ENCODE results near the gene CPED1. TPM values are rescaled to one million over a fixed set of nuclear protein-coding genes. Genes with fewer than 3 reads are reported as not detected.

Gene CPED1
- total and polyA plus RNA-seq, 3 experiments from 2014 or later: 0.09 to 0.27 TPM; not detected in 1

DNA sequence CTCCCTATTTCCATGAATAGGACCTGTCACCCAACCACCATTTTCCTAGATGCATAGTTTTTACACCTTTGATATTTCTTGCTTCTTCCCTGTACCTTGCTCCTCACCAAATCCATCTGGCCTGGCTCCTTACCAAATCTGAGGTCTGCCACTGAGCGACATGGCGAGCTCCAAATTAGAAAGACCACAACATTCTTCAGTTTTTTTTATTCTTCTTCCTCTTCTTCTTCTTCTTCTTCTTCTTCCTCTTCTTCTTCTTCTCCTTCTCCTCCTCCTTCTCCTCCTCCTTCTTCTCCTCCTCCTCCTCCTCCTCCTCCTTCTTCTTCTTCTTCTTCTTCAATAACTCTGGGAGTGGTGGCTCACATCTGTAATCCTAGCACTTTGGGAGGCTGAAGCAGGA is 7.1 kb downstream of the CPED1 start:
- DNase-seq: no peak
- H3K9me3 Mint-ChIP-seq: no peaks in the 10 kb centered on the region
- H3K27ac ChIP-seq (ENCODE audit: low read depth, low read length): peak overlapping the region; percentile 62
- H3K27me3 Mint-ChIP-seq: peaks cover 16 to 36% of the 10 kb centered on the region in 2 donors
- peaks cover 14 to 20% (median 17%) of the 10 kb centered on the region in 3 donors for H3K4me1 Mint-ChIP-seq
- no peaks in the 10 kb centered on the region for H3K9me3 ChIP-seq (ENCODE audit: low read length)
- H3K4me1 ChIP-seq (ENCODE audit: insufficient read depth, low read length): peaks cover 15% of the 10 kb centered on the region
- CTCF ChIA-PET: interaction anchor here (3.7 kb wide), 1 partner anchor 8 kb away, joined by 20 read pairs; the partner anchor contains the start of gene CPED1
- H3K4me3 ChIP-seq (ENCODE audit: low read length): no peak overlapping the region
- H3K36me3 ChIP-seq (ENCODE audit: insufficient read depth, low read length): no peaks in the 10 kb centered on the region
- H3K36me3 Mint-ChIP-seq: no peaks in the 10 kb centered on the region
- no peak overlapping the region for H3K4me3 Mint-ChIP-seq
- POLR2A ChIA-PET: interaction anchor here (0.7 kb wide), 1 partner anchor 9 kb away, joined by 3 read pairs; no protein-coding TSS in a partner anchor
- peaks cover 6% of the 10 kb centered on the region for H3K27me3 ChIP-seq (ENCODE audit: insufficient read depth, low read length, poor library complexity, severe bottlenecking)
- H3K27ac Mint-ChIP-seq: no peak overlapping the region

DNA sequence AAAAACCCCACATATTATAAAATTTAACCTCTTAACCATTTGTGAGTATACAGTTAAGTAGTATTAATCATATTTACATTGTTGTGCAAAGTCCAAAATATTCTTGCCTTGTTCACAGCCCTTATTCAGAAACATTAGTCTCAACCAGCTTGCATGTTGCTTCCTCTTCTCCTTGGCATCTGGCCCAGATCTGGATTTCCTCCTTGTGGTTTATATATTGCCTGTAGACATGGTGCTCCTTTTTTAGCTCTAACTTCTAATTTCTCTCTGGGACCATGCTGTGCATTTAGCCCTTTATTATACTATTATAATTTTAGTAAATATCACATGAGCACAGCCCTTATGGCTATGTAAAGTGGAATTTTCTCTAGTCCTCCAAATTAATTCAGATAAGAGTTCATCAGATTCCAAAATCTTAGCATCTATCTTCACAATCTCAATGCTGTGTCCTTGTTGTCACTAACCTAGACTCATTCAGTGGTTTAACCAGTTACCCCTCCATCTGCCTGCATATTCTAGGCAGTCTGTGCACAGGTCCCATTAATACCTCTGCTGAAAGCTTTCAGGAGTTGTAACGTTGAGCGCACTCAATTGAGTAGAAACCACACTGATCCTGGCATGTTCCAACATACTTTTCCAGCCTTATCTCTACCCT is 7.9 kb downstream of the CPED1 start:
- H3K4me3 Mint-ChIP-seq: no peak overlapping the region
- CTCF ChIA-PET: interaction anchor here (1.0 to 3.7 kb wide), 2 partner anchors 9 to 91 kb away, joined by 4 to 20 read pairs; partner anchors contain the start of gene CPED1
- Histone ChIP-seq H3K36me3 (ENCODE audit: insufficient read depth, low read length) (no peaks in the 10 kb centered on the region), H3K9me3 (ENCODE audit: low read length) (no peaks in the 10 kb centered on the region), H3K27me3 (ENCODE audit: insufficient read depth, low read length, poor library complexity, severe bottlenecking) (peaks cover 4% of the 10 kb centered on the region), H3K27ac (ENCODE audit: low read depth, low read length) (no peak overlapping the region), H3K4me3 (ENCODE audit: low read length) (no peak overlapping the region), H3K4me1 (ENCODE audit: insufficient read depth, low read length) (peaks cover 15% of the 10 kb centered on the region)
- POLR2A ChIA-PET: no interaction called here
- no peak overlapping the region for H3K27ac Mint-ChIP-seq
- peak in 4 of 5 donors; percentile 12 to 65 (median 54) for DNase-seq
- no peaks in the 10 kb centered on the region for H3K36me3 Mint-ChIP-seq
- no peaks in the 10 kb centered on the region for H3K9me3 Mint-ChIP-seq
- peaks cover 13 to 34% of the 10 kb centered on the region in 2 donors for H3K27me3 Mint-ChIP-seq
- peaks cover 14 to 20% (median 17%) of the 10 kb centered on the region in 3 donors for H3K4me1 Mint-ChIP-seq

GRCh38 chr7:120996988-120997345 is 8.5 kb downstream of the CPED1 start:
- no peak for DNase-seq
- Mint-ChIP-seq H3K9me3 (no peaks in the 10 kb centered on the region), H3K36me3 (no peaks in the 10 kb centered on the region), H3K4me3 (no peak overlapping the region), H3K27me3 (peaks cover 12 to 33% of the 10 kb centered on the region in 2 donors), H3K4me1 (peaks cover 14 to 20% (median 17%) of the 10 kb centered on the region in 3 donors), H3K27ac (no peak overlapping the region)
- ChIA-PET CTCF (interaction anchor here (1.0 to 3.7 kb wide), 2 partner anchors 9 to 90 kb away, joined by 4 to 20 read pairs; partner anchors contain the start of gene CPED1), POLR2A (no interaction called here)
- H3K4me1 ChIP-seq (ENCODE audit: insufficient read depth, low read length): peaks cover 15% of the 10 kb centered on the region
- no peaks in the 10 kb centered on the region for H3K9me3 ChIP-seq (ENCODE audit: low read length)
- H3K27ac ChIP-seq (ENCODE audit: low read depth, low read length): no peak overlapping the region
- no peaks in the 10 kb centered on the region for H3K36me3 ChIP-seq (ENCODE audit: insufficient read depth, low read length)
- no peak overlapping the region for H3K4me3 ChIP-seq (ENCODE audit: low read length)
- no peaks in the 10 kb centered on the region for H3K27me3 ChIP-seq (ENCODE audit: insufficient read depth, low read length, poor library complexity, severe bottlenecking)

- POLR2A ChIA-PET: no interaction called here
- no peak overlapping the region for H3K4me3 Mint-ChIP-seq
- H3K4me1 Mint-ChIP-seq: peaks cover 14 to 20% (median 17%) of the 10 kb centered on the region in 3 donors
Observed at GRCh38 chr7:120997882-120998474, 9.5 kb downstream of the CPED1 start.

GRCh38 chr7:120998520-120998919 is 10.0 kb downstream of the CPED1 start:
- H3K36me3 Mint-ChIP-seq: no peaks in the 10 kb centered on the region
- no peaks in the 10 kb centered on the region for H3K9me3 ChIP-seq (ENCODE audit: low read length)
- no peak overlapping the region for H3K4me3 ChIP-seq (ENCODE audit: low read length)
- peaks cover 15% of the 10 kb centered on the region for H3K4me1 ChIP-seq (ENCODE audit: insufficient read depth, low read length)
- H3K4me1 Mint-ChIP-seq: peaks cover 14 to 20% (median 17%) of the 10 kb centered on the region in 3 donors
- H3K36me3 ChIP-seq (ENCODE audit: insufficient read depth, low read length): no peaks in the 10 kb centered on the region
- H3K4me3 Mint-ChIP-seq: no peak overlapping the region
- H3K27ac Mint-ChIP-seq: no peak overlapping the region
- ChIA-PET POLR2A (no interaction called here), CTCF (interaction anchor here (3.7 kb wide), 1 partner anchor 11 kb away, joined by 20 read pairs; the partner anchor contains the start of gene CPED1)
- no peak for DNase-seq
- H3K9me3 Mint-ChIP-seq: no peaks in the 10 kb centered on the region
- peak overlapping the region; percentile 62 for H3K27ac ChIP-seq (ENCODE audit: low read depth, low read length)
- H3K27me3 Mint-ChIP-seq: peaks cover 11 to 35% of the 10 kb centered on the region in 2 donors
- no peaks in the 10 kb centered on the region for H3K27me3 ChIP-seq (ENCODE audit: insufficient read depth, low read length, poor library complexity, severe bottlenecking)

More at GRCh38 chr7:120997882-120998474, 9.5 kb downstream of the CPED1 start:
- no peak overlapping the region for H3K27ac ChIP-seq (ENCODE audit: low read depth, low read length)
- H3K27me3 ChIP-seq (ENCODE audit: insufficient read depth, low read length, poor library complexity, severe bottlenecking): no peaks in the 10 kb centered on the region
- peaks cover 15% of the 10 kb centered on the region for H3K4me1 ChIP-seq (ENCODE audit: insufficient read depth, low read length)
- Mint-ChIP-seq H3K27ac (no peak overlapping the region), H3K27me3 (peaks cover 12 to 31% of the 10 kb centered on the region in 2 donors), H3K9me3 (no peaks in the 10 kb centered on the region), H3K36me3 (no peaks in the 10 kb centered on the region)
- no peak overlapping the region for H3K4me3 ChIP-seq (ENCODE audit: low read length)
- no peak for DNase-seq
- H3K36me3 ChIP-seq (ENCODE audit: insufficient read depth, low read length): no peaks in the 10 kb centered on the region
- CTCF ChIA-PET: interaction anchor here (3.7 kb wide), 1 partner anchor 10 kb away, joined by 20 read pairs; the partner anchor contains the start of gene CPED1
- H3K9me3 ChIP-seq (ENCODE audit: low read length): no peaks in the 10 kb centered on the region

DNA sequence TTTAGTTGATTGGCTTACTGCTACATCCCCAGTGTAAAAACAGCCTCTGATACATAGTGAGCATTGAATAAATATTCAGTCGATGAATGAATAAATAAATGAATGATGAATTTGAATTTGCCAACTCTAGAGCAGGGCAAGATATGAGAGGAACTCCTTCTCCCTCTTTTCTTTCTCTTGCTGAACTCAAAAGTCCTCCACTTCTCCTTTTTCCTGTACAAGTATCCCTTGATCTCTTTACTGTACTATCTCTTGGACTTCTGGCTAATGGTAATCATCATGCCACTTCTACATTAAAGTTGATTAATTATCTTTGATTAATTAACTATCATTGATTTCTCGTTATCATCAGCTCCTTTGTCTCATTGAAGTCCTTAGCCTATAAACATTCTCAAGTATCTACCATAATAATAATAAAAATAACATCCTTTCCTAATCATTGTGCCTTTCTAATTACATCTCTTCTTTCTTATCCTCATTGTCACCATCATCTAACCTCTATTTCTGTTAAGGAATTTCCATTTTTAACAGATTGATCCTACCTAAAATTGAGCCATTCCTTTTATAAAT is 10.6 kb downstream of the CPED1 start:
- ChIA-PET CTCF (interaction anchor here (3.7 kb wide), 1 partner anchor 11 kb away, joined by 20 read pairs; the partner anchor contains the start of gene CPED1), POLR2A (no interaction called here)
- Histone ChIP-seq H3K4me1 (ENCODE audit: insufficient read depth, low read length) (peaks cover 15% of the 10 kb centered on the region), H3K9me3 (ENCODE audit: low read length) (no peaks in the 10 kb centered on the region), H3K4me3 (ENCODE audit: low read length) (no peak overlapping the region), H3K27ac (ENCODE audit: low read depth, low read length) (peak overlapping the region; percentile 62), H3K27me3 (ENCODE audit: insufficient read depth, low read length, poor library complexity, severe bottlenecking) (no peaks in the 10 kb centered on the region), H3K36me3 (ENCODE audit: insufficient read depth, low read length) (no peaks in the 10 kb centered on the region)
- Mint-ChIP-seq H3K4me1 (peaks cover 14 to 20% (median 17%) of the 10 kb centered on the region in 3 donors), H3K9me3 (no peaks in the 10 kb centered on the region), H3K36me3 (no peaks in the 10 kb centered on the region), H3K27ac (no peak overlapping the region), H3K27me3 (peaks cover 6 to 39% of the 10 kb centered on the region in 2 donors), H3K4me3 (no peak overlapping the region)
- DNase-seq: no peak

DNA sequence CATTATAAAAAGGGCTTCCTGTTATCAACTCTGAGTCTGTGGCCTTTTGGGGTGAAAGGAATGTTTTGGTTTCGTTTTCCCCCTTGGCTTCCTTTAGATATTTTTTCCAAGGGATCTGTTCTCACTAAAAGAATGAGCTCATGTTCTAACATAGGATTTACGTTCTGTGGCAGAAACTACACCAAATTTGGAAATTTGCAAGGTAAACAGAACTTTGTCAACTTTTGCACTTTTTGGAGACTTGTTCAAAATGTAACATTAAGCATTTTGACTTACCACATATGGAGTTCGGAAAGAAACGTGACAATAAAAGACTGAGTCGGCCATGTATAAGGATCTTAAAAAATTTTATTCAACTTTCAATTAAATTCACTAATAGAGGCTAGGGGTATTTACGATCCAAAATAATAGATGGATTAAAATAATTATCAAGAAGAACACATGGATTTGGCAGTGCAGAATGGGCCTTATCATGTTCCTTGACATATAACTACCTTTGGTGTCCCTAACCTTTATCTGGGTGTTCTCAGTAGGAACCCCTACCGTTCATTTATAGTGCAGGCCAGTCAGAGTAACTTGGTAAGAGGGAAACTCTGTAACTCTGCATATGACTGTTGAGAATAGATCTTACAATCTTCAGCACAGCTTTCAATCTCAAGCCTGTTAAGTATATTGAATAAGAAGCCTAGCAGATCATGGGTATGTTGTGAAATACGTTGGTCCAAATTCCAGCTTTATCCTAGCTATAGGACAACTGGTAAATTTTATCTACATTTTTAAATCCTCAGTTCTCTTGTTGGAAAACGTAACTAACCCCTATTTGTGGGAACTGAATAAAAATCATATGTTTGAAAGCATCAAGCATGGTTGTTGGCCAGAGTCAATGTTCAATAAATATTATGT is 11.8 kb downstream of the CPED1 start:
- no peak overlapping the region for H3K4me3 Mint-ChIP-seq
- CTCF ChIA-PET: no interaction called here

More for the DNA sequence above, 11.8 kb downstream of the CPED1 start:
- H3K4me3 ChIP-seq (ENCODE audit: low read length): no peak overlapping the region
- no peaks in the 10 kb centered on the region for H3K27me3 ChIP-seq (ENCODE audit: insufficient read depth, low read length, poor library complexity, severe bottlenecking)
- H3K4me1 ChIP-seq (ENCODE audit: insufficient read depth, low read length): peaks cover 15% of the 10 kb centered on the region
- H3K36me3 ChIP-seq (ENCODE audit: insufficient read depth, low read length): no peaks in the 10 kb centered on the region
- POLR2A ChIA-PET: no interaction called here
- H3K9me3 ChIP-seq (ENCODE audit: low read length): no peaks in the 10 kb centered on the region
- peak overlapping the region; percentile 62 for H3K27ac ChIP-seq (ENCODE audit: low read depth, low read length)
- no peak overlapping the region for H3K27ac Mint-ChIP-seq
- DNase-seq: no peak
- peaks cover 14 to 20% (median 17%) of the 10 kb centered on the region in 3 donors for H3K4me1 Mint-ChIP-seq
- no peaks in the 10 kb centered on the region for H3K9me3 Mint-ChIP-seq
- peaks cover 3 to 41% of the 10 kb centered on the region in 2 donors for H3K27me3 Mint-ChIP-seq
- no peaks in the 10 kb centered on the region for H3K36me3 Mint-ChIP-seq

Measured in CD8-positive, alpha-beta memory T cell (primary cell).